Measurements from ENCODE around the gene LINGO4. TPM values are rescaled to one million over a fixed set of nuclear protein-coding genes. Genes with fewer than 3 reads are reported as not detected.

Gene LINGO4
- total and polyA plus RNA-seq, 2 experiments from 2014 or later: not detected

- TF ChIP-seq, protein P1, sequence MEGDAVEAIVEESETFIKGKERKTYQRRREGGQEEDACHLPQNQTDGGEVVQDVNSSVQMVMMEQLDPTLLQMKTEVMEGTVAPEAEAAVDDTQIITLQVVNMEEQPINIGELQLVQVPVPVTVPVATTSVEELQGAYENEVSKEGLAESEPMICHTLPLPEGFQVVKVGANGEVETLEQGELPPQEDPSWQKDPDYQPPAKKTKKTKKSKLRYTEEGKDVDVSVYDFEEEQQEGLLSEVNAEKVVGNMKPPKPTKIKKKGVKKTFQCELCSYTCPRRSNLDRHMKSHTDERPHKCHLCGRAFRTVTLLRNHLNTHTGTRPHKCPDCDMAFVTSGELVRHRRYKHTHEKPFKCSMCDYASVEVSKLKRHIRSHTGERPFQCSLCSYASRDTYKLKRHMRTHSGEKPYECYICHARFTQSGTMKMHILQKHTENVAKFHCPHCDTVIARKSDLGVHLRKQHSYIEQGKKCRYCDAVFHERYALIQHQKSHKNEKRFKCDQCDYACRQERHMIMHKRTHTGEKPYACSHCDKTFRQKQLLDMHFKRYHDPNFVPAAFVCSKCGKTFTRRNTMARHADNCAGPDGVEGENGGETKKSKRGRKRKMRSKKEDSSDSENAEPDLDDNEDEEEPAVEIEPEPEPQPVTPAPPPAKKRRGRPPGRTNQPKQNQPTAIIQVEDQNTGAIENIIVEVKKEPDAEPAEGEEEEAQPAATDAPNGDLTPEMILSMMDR (IDR thresholded peaks at IDR 0.05; ENCODE audit: low read depth, low read length): no peak
- DNase-seq (ENCODE audit: low read depth in 1 of 2, low spot score in 1 of 2): no peak
- no peaks in the 10 kb centered on the region for H3K4me1 ChIP-seq (ENCODE audit: low read depth)
- no peak overlapping the region for H3K4me3 ChIP-seq
- no peaks in the 10 kb centered on the region for H3K9me3 ChIP-seq (ENCODE audit: low read depth)
- no peaks in the 10 kb centered on the region for H3K36me3 ChIP-seq
- no peak overlapping the region for H3K27ac ChIP-seq
- H3K27me3 ChIP-seq: peaks cover 4% of the 10 kb centered on the region
Measured at GRCh38 chr1:151801846-151802245, 3.4 kb downstream of the LINGO4 start.

DNA sequence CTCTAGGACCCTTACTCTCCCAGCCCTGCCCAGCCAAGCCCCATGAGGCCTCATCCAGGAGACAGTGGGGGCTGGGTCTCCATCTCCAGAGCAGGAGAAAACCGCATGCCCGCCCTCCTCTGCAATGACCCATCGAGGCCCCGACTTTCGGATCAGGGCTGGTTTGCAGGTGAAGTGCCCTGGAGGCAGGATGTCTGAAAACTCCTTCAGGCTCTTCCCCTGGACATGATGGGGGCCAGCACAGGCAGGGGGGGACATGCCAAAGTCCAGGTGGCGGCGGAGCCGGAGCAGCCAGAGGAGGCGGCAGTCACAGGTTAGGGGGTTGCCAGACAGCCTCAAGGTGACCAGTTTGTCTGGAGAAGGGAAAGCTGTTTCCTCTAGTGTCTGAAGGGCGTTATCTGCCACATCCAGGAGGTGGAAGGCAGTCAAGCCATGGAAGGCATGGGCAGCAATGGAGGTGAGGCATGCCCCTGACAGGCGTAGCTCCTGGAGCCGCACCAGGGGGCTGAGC is 3.9 kb downstream of the LINGO4 start:
- Histone ChIP-seq H3K27ac (no peak overlapping the region), H3K27me3 (peaks cover 4% of the 10 kb centered on the region), H3K4me1 (ENCODE audit: low read depth) (no peaks in the 10 kb centered on the region), H3K9me3 (ENCODE audit: low read depth) (no peaks in the 10 kb centered on the region), H3K36me3 (no peaks in the 10 kb centered on the region), H3K4me3 (no peak overlapping the region)
- TF ChIP-seq, protein P1 (IDR thresholded peaks at IDR 0.05; ENCODE audit: low read depth, low read length): no peak
- DNase-seq (ENCODE audit: low read depth in 1 of 2, low spot score in 1 of 2): no peak

GRCh38 chr1:151800830-151801229 is 4.4 kb downstream of the LINGO4 start:
- H3K36me3 ChIP-seq: no peaks in the 10 kb centered on the region

GRCh38 chr1:151799179-151800022 is 5.8 kb downstream of the LINGO4 start:
- Histone ChIP-seq H3K4me3 (no peak overlapping the region), H3K27ac (no peak overlapping the region), H3K4me1 (ENCODE audit: low read depth) (no peaks in the 10 kb centered on the region), H3K36me3 (no peaks in the 10 kb centered on the region), H3K9me3 (ENCODE audit: low read depth) (no peaks in the 10 kb centered on the region), H3K27me3 (peaks cover 2% of the 10 kb centered on the region)
- TF ChIP-seq, protein P1 (IDR thresholded peaks at IDR 0.05; ENCODE audit: low read depth, low read length): no peak
- DNase-seq (ENCODE audit: low read depth in 1 of 2, low spot score in 1 of 2): no peak

More at GRCh38 chr1:151800830-151801229, 4.4 kb downstream of the LINGO4 start:
- no peaks in the 10 kb centered on the region for H3K4me1 ChIP-seq (ENCODE audit: low read depth)
- H3K4me3 ChIP-seq: no peak overlapping the region
- H3K9me3 ChIP-seq (ENCODE audit: low read depth): no peaks in the 10 kb centered on the region
- DNase-seq (ENCODE audit: low read depth in 1 of 2, low spot score in 1 of 2): no peak
- TF ChIP-seq, protein P1 (IDR thresholded peaks at IDR 0.05; ENCODE audit: low read depth, low read length): no peak
- H3K27ac ChIP-seq: no peak overlapping the region
- peaks cover 6% of the 10 kb centered on the region for H3K27me3 ChIP-seq

- TF ChIP-seq, protein P1 (IDR thresholded peaks at IDR 0.05; ENCODE audit: low read depth, low read length): no peak
- no peak overlapping the region for H3K4me3 ChIP-seq
- DNase-seq (ENCODE audit: low read depth in 1 of 2, low spot score in 1 of 2): no peak
- H3K36me3 ChIP-seq: no peaks in the 10 kb centered on the region
- no peak overlapping the region for H3K27ac ChIP-seq
- no peaks in the 10 kb centered on the region for H3K9me3 ChIP-seq (ENCODE audit: low read depth)
- no peaks in the 10 kb centered on the region for H3K4me1 ChIP-seq (ENCODE audit: low read depth)
- H3K27me3 ChIP-seq: peaks cover 2% of the 10 kb centered on the region
Measured at GRCh38 chr1:151798571-151798970, 6.6 kb downstream of the LINGO4 start.

Data from cardiac muscle cell (in vitro differentiated cells and primary cell).